Keratinocyte (primary cell): Measurements from ENCODE around the gene CD34. TPM values are rescaled to one million over a fixed set of nuclear protein-coding genes. Genes with fewer than 3 reads are reported as not detected.

ENCODE experiments used
- DNase-seq: peaks from one replicate; pipeline ENCODE4 v3.0.0-alpha.2; 2011; ENCODE audit warnings: low read depth, missing footprints, low spot score
- FAIRE-seq: peaks from 2 replicates; lab custom pipeline; 2011; peaks lifted over from hg19 to GRCh38; lab: Jason Lieb, UNC
- H2AFZ ChIP-seq: 2 replicates; pipeline ENCODE4 v1.6.0; 2012; ENCODE audit warnings: low read length, control low read depth, inconsistent platforms; ENCODE audit not compliant: control insufficient read depth
- H3K27ac ChIP-seq: 2 replicates; pipeline ENCODE4 v1.5.1; 2011; ENCODE audit warnings: low read length; ENCODE audit not compliant: control insufficient read depth, insufficient read depth
- H3K27me3 ChIP-seq: 3 replicates; pipeline ENCODE4 v1.6.0; 2011; ENCODE audit warnings: low read length; ENCODE audit not compliant: control insufficient read depth, insufficient read depth; ENCODE audit errors: extremely low read depth
- H3K36me3 ChIP-seq, 2 experiments: 2 replicates in 1 of 2; 3 replicates in 1 of 2; pipeline ENCODE4 v1.5.1; 2011; ENCODE audit warnings: low read length in 2 of 2, mild to moderate bottlenecking in 1 of 2; ENCODE audit not compliant: control insufficient read depth in 2 of 2, insufficient read depth in 2 of 2; ENCODE audit errors: extremely low read depth in 1 of 2
- H3K4me1 ChIP-seq: 3 replicates; pipeline ENCODE4 v1.5.1; 2011; ENCODE audit warnings: low read length; ENCODE audit not compliant: control insufficient read depth, insufficient read depth; ENCODE audit errors: extremely low read depth
- H3K4me2 ChIP-seq: 3 replicates; pipeline ENCODE4 v1.6.0; 2011; ENCODE audit warnings: low read depth, low read length; ENCODE audit not compliant: control insufficient read depth, insufficient read depth; ENCODE audit errors: extremely low read depth
- H3K4me3 ChIP-seq, 3 experiments: fragments of 200-600 bp in 1 of 3; sonication (generic) in 1 of 3; 2 replicates in 2 of 3; 3 replicates in 1 of 3; pipeline ENCODE4 v1.5.1; 2011 to 2016; ENCODE audit warnings: low read length in 3 of 3, mild to moderate bottlenecking in 3 of 3, control low read depth in 2 of 3, inconsistent platforms in 1 of 3, low read depth in 1 of 3, mixed read lengths in 1 of 3, mixed run types in 1 of 3, moderate library complexity in 1 of 3; ENCODE audit not compliant: control insufficient read depth in 2 of 3, insufficient read depth in 2 of 3; ENCODE audit errors: extremely low read depth in 1 of 3
- H3K79me2 ChIP-seq: 2 replicates; pipeline ENCODE4 v1.6.0; 2012; ENCODE audit warnings: low read length; ENCODE audit not compliant: control insufficient read depth, insufficient read depth
- H3K9ac ChIP-seq: 3 replicates; pipeline ENCODE4 v1.6.0; 2011; ENCODE audit warnings: low read length; ENCODE audit not compliant: control insufficient read depth, insufficient read depth; ENCODE audit errors: extremely low read depth
- H3K9me1 ChIP-seq: 3 replicates; pipeline ENCODE4 v1.6.0; 2011; ENCODE audit warnings: low read length; ENCODE audit not compliant: control insufficient read depth, insufficient read depth; ENCODE audit errors: extremely low read depth
- H3K9me3 ChIP-seq: 2 replicates; pipeline ENCODE4 v1.5.1; 2012; ENCODE audit warnings: low read depth, low read length; ENCODE audit not compliant: control insufficient read depth
- H4K20me1 ChIP-seq: 3 replicates; pipeline ENCODE4 v1.6.0; 2011; ENCODE audit warnings: low read length; ENCODE audit not compliant: control insufficient read depth, insufficient read depth; ENCODE audit errors: extremely low read depth
- CTCF ChIP-seq, 3 experiments: IDR thresholded peaks in 1 of 3; conservative IDR thresholded peaks in 1 of 3; optimal IDR thresholded peaks in 1 of 3; 2 replicates in 2 of 3; 3 replicates in 1 of 3; pipeline versions ENCODE3 to v1.5.1; 2011; ENCODE audit warnings: low read length in 3 of 3, mild to moderate bottlenecking in 3 of 3, moderate library complexity in 2 of 3, control low read depth in 1 of 3, inconsistent platforms in 1 of 3; ENCODE audit not compliant: insufficient read depth in 2 of 3; ENCODE audit errors: extremely low read depth in 1 of 3
- EZH2 ChIP-seq: IDR thresholded peaks from one replicate; pipeline ENCODE4 v1.6.1; 2012; ENCODE audit warnings: inconsistent platforms, mild to moderate bottlenecking, low read length, moderate library complexity
- dilution Hi-C: fragments of 300-500 bp; cut with MboI; formaldehyde crosslinking; loops from one replicate; pipeline ENCODE4 v1.7.0; 2020; ENCODE audit warnings: low sequenced_read_pairs; ENCODE audit not compliant: extremely low pct_ligation_motif_present
- polyA plus RNA-seq, 5 experiments: library from polyadenylated mRNA; depleted of rRNA in 3 of 5; stranded (reverse) in 3 of 5; stranded (forward) in 1 of 5; unstranded in 1 of 5; fragments of >200 nt; gene quantifications; 1 replicate in 1 of 5; 2 replicates in 3 of 5; 3 replicates in 1 of 5; pipeline versions ENCODE4 v1.2.1 to v1.2.3, GENCODE V29; 2011 to 2012; ENCODE audit warnings: missing spikeins in 2 of 5, low read depth in 1 of 5, low replicate concordance in 1 of 5

The CD34 gene
- polyA plus RNA-seq, 1 donor (not counting 4 experiments of a cell fraction or from before 2014, with no cell fraction given): 0.03 TPM

GRCh38 chr1:207839083-207839413, 71.9 kb downstream of the CD34 start:
- no peak for DNase-seq
- Histone ChIP-seq H3K9me3 (no peaks in the 10 kb centered on the region), H3K27me3 (no peaks in the 10 kb centered on the region), H4K20me1 (no peaks in the 10 kb centered on the region), H3K4me3 (no peak overlapping the region), H3K27ac (peak overlapping the region; percentile 71), H3K9me1 (peaks cover 3% of the 10 kb centered on the region), H3K36me3 (peaks cover 18 to 28% of the 10 kb centered on the region in 2 experiments), H3K79me2 (peaks cover 88% of the 10 kb centered on the region), H3K4me2 (no peak overlapping the region), H3K9ac (no peak overlapping the region), H3K4me1 (peaks cover 39% of the 10 kb centered on the region), H2AFZ (no peak overlapping the region)
- no peak for TF ChIP-seq CTCF (optimal IDR thresholded peaks at IDR 0.05 in 1 of 3, IDR thresholded peaks at IDR 0.05 in 1 of 3, conservative IDR thresholded peaks at IDR 0.05 in 1 of 3; ENCODE audit: extremely low read depth in 1 of 3, insufficient read depth in 2 of 3, low read length in 3 of 3)
- TF ChIP-seq EZH2: no peak
- FAIRE-seq: no peak
- dilution Hi-C loops: no loop called here

- Histone ChIP-seq H3K27ac (peak overlapping the region; percentile 71), H3K9ac (peak overlapping the region; percentile 31), H3K4me3 (no peak overlapping the region), H3K4me2 (no peak overlapping the region), H3K36me3 (peaks cover 17 to 29% of the 10 kb centered on the region in 2 experiments), H3K4me1 (peaks cover 39% of the 10 kb centered on the region), H3K9me1 (peaks cover under 1% of the 10 kb centered on the region), H3K79me2 (peaks cover 88% of the 10 kb centered on the region), H2AFZ (no peak overlapping the region), H3K27me3 (no peaks in the 10 kb centered on the region), H3K9me3 (no peaks in the 10 kb centered on the region), H4K20me1 (no peaks in the 10 kb centered on the region)
- no peak for DNase-seq
- TF ChIP-seq CTCF (optimal IDR thresholded peaks at IDR 0.05 in 1 of 3, IDR thresholded peaks at IDR 0.05 in 1 of 3, conservative IDR thresholded peaks at IDR 0.05 in 1 of 3; ENCODE audit: extremely low read depth in 1 of 3, insufficient read depth in 2 of 3, low read length in 3 of 3) (no peak), EZH2 (no peak)
- FAIRE-seq: peak; percentile 72
- dilution Hi-C loops: no loop called here
Measured at GRCh38 chr1:207838156-207839082, 72.5 kb downstream of the CD34 start.
